ENCODE data around the gene NADSYN1.

Gene NADSYN1

DNA sequence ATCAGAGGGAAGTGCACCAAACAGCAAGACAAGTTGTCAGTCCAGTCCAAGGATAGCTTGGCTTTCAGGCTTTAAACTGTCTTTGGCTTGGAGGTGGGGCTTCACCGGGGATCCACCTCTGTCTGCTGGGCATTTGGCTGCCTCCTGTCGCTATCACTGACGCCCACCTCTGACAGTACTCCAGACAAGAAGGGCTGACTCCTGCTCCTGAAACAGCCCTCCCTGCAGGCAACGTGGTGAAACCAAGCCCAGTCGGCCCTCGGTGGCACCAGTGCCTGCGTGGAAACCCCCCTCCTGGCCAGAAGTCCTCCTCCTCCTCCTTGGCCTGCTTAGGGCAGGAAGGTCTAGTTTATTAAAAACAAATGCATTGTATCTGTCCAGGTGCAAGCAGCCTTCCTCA, 21.7 kb upstream of the NADSYN1 start:
- in situ Hi-C loops (cut with HindIII; ENCODE audit: low pct_ligation_motif_present, low pct_unique_long_range_greater_than_20kb, low sequenced_read_pairs) = no loop called here
- no peak for DNase-seq

DNA sequence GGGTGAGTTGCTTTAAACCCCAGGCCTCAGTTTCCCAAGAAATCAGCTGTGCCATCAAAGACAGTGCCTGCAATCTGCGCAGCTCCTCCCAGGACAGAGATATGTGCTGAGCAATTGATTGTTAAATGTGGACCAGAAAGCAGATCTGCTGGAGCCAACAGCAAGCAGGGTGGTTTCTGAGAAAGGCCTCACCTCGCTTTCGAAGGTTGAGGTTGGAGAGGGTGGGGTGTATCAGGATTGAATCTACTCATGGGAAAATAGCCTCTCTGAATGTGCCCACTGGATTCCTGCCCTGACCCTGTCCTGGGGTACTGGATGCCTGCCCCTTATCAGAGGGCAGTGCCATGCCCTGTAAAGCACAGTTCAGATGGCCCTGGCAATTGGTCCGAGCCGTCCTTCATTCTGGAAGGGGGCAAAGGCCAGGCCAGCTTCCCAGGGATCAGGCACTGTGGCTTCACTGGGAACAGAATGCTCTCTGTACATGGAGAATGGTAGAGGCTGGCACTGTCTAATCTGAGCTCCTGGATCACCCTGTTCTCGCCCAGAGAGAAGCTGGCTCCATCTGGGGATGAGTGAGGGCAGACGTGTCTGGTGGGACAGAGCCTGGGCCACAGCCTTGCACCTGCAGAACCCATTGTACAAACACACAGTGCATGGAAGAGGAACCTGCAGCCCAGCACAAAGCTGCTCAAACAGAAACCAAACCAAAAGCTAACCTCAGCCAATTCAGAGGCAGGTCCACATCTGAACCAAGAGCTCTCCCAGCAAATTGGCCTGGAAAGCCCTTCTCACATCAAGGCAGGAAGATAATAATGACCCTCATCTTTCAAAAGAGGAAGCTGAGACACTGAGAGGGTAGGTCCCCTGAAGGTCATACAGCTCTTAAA, 20.0 kb upstream of the NADSYN1 start:
- in situ Hi-C loops (cut with HindIII; ENCODE audit: low pct_ligation_motif_present, low pct_unique_long_range_greater_than_20kb, low sequenced_read_pairs) = no loop called here
- DNase-seq = no peak

DNA sequence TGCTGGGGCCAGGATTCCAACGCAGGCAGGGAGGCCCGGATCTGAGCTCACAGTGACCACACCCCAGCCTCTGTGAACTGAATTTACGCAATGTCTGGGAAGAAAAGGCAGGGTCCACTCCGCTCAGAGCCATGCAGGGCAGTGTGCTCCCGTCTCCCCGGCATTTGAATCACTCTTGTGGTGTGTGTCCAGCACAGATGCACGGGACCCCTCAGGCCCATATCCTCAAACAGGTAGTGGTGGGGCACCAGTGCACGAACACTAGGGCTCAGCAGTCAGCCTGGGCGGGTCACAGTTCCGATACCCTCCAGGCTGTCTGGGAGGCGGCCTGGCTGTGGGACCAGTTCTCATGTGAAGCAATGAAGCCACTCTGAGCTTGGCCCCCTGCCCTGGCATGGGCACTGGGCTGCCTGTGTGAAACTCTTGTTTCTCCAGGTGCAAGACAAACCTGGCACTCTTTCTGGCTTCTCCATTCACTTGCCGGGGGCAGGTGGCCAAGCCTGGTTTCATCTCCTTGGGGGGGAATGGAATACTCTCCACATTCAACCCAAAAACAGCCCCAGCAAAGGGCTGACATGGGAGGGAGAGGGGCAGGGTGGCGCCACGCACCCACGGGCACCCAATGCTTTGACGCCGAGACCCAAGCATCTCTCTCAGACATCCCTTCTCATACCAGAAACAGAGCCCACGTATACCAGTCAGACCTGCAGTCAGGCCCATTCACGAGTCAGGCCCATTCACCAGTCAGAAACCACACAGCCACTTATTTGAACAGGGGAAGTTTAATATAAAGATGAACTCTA, 19.2 kb upstream of the NADSYN1 start:
- no peak for DNase-seq
- in situ Hi-C loops (cut with HindIII; ENCODE audit: low pct_ligation_motif_present, low pct_unique_long_range_greater_than_20kb, low sequenced_read_pairs) = no loop called here

DNA sequence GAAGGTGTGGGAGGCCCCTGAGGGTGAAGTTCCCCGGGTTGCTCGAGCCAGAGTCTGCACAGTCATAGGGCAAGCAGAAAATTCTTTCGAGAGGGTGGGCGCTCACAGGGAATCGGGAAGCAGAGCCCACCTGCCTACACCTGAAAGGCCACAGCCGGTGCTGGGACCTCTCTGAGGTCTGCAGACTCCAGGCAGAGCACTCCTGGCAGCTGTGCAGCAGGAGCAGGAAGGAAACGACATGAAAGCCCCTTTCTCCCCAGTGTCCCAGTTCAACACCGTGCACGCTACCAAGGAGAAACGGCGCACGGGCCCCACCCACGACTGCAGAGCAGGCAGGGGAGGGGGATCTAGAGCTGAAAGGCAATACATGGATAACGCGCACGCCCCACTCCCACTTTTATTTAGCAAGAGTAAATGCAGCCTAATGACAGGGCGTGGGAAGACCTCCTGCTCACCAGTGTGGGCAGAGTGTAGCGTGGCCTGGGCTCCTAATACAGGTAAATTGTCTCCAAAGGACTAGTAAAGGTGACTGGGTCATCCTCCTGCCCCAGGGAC, 18.4 kb upstream of the NADSYN1 start:
- no peak for DNase-seq
- in situ Hi-C loops (cut with HindIII; ENCODE audit: low pct_ligation_motif_present, low pct_unique_long_range_greater_than_20kb, low sequenced_read_pairs) = no loop called here

DNA sequence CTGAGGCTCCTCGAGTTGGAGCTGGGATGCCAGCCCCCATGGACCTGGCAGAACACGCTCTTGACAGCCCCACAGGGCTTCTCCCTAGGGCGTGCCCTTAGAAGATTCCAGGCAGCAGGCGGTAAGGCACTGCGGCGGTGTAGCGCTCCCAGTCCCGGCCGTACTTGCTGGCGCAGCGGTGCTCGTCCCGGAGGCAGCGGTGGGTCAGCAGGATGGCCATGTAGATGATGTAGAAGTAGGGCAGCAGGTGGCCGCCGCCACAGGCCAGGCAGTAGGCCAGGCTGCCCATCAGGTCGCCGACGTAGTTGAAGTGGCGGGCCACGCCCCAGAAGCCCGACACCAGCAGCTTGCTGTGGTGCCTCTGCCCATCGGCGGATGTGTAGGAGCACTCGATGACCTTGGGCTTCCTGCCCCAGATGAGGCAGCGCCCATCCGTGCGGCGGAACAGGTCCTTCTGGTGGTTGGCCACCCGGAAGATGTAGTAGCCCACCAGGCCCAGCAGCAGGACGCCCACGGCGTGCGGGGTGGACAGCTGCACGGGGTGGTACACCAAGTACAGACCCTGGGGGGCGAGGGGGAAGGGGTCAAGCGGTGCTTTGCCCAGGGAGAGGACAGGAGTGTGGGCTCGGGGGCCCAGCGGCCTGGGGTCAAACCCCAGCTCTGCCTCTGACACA, 17.6 kb upstream of the NADSYN1 start:
- in situ Hi-C loops (cut with HindIII; ENCODE audit: low pct_ligation_motif_present, low pct_unique_long_range_greater_than_20kb, low sequenced_read_pairs) = no loop called here
- no peak for DNase-seq

DNA sequence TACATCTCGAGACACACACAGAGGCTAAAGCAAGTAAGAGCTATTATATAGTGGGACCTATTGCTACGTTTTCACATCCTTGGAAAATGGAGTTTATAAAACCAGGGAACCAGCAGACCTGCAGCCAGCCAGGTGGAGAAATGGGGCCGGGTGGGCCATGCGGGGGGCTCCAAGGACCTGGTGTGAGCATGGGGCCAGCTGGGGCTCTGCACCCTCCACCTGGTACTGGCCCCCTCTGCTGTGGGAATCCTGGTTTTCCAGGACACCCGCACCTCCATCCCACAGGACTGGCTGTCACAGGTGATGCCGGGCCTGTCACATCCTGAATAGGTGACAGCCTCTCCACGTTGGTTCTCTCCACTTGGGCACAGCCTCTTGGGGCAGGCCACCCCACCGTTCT, 16.1 kb upstream of the NADSYN1 start:
- DNase-seq = no peak

DNA sequence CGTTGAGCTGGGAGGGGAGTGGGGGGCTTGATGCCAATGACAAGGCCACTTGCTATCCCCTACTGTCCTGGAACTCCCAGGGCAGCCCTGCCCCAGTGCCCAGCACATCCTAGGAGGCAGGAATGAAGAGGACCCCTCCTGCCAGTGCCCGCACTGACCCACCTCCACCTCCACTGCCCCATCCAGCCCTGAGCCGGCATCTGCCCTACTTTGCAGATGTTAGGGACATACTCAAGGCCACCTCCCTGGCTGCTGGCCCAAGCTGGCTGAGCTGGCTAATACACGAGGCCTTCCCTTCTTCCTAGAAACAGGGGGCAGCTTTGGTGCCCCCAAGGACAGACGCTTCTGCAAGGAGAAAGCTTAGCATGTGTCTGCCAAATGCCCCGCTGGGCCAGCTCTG, 15.6 kb upstream of the NADSYN1 start:
- in situ Hi-C loops (cut with HindIII; ENCODE audit: low pct_ligation_motif_present, low pct_unique_long_range_greater_than_20kb, low sequenced_read_pairs) = no loop called here
- no peak for DNase-seq

More for the DNA sequence above, 16.1 kb upstream of the NADSYN1 start:
- in situ Hi-C loops (cut with HindIII; ENCODE audit: low pct_ligation_motif_present, low pct_unique_long_range_greater_than_20kb, low sequenced_read_pairs) = no loop called here

DNA sequence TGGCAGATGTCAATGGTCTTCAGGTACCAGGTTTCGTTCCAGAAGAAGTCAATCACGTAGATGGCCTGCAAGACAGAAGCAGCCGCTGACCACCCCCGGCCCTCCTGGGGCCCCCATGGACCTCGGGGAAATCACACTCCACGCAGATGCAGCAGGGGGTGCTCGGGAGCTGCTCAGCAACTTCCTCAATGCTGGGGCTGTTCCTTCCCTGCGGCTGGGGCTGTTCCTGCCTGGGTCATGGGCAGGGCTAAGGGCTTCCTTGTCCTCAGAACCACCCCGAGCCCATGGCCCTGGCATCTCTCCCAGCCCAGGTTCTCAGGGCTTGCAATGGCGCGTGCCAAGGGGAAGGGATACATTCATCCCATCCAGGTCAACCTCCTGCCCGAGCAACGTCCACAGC, 15.1 kb upstream of the NADSYN1 start:
- in situ Hi-C loops (cut with HindIII; ENCODE audit: low pct_ligation_motif_present, low pct_unique_long_range_greater_than_20kb, low sequenced_read_pairs) = no loop called here
- no peak for DNase-seq

DNA sequence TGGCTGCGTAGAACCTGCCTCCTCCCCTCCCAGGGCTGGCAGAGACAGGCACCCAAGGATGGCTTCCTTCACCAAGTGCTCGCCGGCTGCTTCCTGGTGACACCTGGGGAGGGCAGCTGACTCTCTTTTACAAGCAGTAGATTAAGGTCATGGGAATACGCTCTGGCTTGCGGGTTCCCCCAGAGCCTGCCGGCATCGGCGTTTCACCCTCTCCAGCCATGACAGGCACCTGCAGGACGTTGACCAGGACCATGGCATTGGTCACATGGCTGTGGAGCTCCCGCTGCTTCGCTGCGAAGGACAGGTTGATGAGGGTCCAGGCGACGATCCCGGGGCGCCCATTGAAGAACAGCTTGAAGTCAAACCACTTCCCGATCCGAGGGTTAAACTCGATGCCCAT, 14.4 kb upstream of the NADSYN1 start:
- in situ Hi-C loops (cut with HindIII; ENCODE audit: low pct_ligation_motif_present, low pct_unique_long_range_greater_than_20kb, low sequenced_read_pairs) = no loop called here
- DNase-seq = no peak

DNA sequence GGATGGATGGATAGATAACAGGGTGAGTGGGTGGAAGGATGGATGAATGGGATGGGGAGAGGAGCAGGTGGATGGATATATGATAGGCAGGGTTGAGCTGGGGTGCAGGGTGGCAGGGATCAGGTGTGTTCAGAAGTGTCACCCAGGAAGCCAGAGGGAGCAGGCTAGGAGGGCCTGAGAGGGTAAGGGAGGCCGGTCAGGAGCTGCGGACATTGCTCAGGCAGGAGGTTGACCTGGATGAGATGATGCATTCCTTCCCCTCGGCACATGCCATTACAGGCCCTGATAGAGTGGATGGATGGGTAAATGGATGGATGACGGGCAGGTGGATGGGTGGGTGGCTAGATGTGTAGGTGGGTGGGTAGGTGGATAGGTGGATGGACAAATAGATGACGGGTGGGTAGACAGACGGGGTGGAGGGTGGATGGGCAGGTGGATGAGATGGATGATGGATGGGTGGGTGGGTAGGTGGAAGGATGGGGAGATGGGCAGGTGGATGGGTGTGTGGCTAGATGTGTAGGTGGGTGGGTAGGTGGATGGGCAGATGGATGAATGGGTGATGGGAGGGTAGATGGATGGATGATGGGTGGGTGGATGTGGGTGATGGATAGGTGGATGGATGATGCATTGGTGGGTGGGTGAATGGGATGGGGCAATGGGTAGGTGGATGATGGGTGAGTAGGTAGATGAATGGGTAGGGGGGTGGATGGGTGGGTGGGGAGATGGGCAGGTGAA, 12.8 kb upstream of the NADSYN1 start:
- in situ Hi-C loops (cut with HindIII; ENCODE audit: low pct_ligation_motif_present, low pct_unique_long_range_greater_than_20kb, low sequenced_read_pairs) = no loop called here
- DNase-seq = no peak

DNA sequence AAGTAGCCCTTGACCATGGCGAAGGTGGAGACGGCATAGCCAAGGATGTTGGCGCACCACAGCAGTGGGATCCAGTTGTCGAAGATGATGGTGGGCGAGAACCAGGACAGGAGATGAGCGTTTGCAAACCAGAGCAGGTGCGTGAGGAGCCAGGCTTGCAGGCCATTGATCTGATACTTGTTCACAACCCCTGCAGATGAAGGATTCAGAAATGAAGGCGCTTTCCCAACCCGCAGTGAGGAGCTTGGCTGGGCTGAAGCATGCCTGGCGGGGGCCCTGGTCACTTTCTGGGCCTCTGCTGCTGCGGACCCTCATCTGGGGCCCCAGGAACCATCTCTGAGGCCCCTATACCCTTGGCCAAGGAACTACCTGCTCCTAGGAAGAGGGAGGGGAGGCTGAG, 11.8 kb upstream of the NADSYN1 start:
- in situ Hi-C loops (cut with HindIII; ENCODE audit: low pct_ligation_motif_present, low pct_unique_long_range_greater_than_20kb, low sequenced_read_pairs) = no loop called here
- no peak for DNase-seq

DNA sequence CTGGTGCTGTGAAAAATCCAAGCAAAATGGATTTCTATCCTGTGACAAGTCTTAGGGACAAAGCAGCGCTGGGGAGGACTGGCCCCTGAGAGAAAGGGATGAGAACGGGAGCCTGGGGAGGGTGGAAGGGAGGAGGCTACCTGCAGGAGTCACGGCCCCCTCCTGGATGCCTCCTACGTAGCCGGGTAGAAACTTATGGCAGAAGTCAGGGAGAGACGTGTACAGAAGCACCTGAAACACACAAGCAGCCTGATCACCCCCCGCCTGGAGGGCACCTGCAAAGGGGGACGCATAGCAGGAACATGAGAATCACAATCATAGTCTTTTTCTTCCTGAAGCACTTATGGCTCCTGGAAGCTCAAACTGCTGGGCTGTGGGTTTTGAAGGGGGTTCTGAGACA, 10.9 kb upstream of the NADSYN1 start:
- no peak for DNase-seq
- in situ Hi-C loops (cut with HindIII; ENCODE audit: low pct_ligation_motif_present, low pct_unique_long_range_greater_than_20kb, low sequenced_read_pairs) = no loop called here

DNA sequence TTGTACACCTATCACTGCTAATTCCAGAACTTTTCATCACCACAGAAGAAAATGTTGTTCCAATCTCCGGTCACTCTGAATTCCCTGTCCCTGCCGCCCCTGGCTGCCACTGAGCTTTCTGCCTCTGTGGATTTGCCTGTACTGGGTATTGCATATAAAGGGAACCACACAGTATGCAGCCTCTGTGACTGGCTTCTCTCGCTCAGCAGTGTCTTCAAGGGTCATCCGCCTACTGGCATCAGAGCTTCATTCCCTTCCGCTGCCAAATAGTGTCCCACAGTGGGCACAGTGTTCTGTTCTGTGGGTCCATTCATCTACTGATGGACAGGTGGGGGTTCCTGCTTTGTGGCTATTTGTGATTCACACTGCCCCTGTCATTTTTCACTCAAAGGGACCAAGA, 10.1 kb upstream of the NADSYN1 start:
- no peak for DNase-seq
- in situ Hi-C loops (cut with HindIII; ENCODE audit: low pct_ligation_motif_present, low pct_unique_long_range_greater_than_20kb, low sequenced_read_pairs) = no loop called here

DNA sequence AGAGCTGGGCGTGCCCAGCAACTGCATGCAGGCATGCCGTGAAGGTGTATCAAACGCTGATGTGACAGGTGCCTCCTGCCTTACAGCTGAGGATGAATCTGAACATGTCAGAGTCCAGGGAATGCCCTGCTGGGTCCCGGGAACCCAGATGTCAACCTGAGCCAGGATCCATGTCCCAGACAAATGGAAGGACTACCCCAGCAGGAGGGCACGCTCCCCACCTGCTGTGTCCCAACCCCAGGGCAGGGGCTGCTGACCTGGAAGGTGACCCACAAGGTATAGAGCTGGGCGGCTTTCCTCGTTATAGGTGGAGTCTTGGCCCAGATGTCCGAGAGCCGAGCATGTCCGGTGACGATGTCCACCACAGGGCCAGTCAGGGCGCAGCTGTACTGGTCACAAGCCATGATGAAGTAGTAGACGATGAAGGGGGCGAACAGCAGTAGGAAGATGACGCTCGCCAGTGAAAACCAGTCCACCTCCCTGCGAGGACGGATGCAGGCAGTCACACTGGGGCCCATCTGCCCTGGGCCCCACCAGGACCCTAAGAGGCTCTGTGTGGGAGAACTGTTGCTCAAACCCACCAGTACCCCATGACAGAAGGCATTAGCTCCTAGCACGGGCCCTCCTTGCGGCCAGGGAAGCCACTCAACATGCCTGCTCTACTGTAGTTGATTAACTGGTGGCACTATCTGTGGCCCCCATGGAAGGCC, 9.1 kb upstream of the NADSYN1 start:
- in situ Hi-C loops (cut with HindIII; ENCODE audit: low pct_ligation_motif_present, low pct_unique_long_range_greater_than_20kb, low sequenced_read_pairs) = no loop called here

DNA sequence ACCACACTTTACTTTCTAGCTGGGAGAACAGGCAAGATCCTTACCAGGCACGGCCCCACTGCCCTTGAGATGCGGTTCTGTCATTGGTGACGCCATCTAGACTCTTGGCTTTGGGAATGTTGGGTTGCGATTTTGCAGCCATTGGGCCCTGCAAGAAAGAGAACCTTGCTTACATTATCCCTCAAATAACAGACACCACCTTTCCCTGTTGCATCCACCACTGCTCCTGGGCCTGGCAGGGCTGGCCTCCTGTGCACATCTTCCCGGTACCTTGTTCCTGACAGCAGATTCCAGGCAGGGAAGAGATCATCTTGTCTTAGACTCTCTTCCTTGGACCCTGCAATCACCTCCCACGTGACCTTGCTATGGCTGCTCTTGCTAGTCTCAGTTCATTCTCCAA, 8.2 kb upstream of the NADSYN1 start:
- in situ Hi-C loops (cut with HindIII; ENCODE audit: low pct_ligation_motif_present, low pct_unique_long_range_greater_than_20kb, low sequenced_read_pairs) = no loop called here

More for the DNA sequence above, 9.1 kb upstream of the NADSYN1 start:
- no peak for DNase-seq

DNA sequence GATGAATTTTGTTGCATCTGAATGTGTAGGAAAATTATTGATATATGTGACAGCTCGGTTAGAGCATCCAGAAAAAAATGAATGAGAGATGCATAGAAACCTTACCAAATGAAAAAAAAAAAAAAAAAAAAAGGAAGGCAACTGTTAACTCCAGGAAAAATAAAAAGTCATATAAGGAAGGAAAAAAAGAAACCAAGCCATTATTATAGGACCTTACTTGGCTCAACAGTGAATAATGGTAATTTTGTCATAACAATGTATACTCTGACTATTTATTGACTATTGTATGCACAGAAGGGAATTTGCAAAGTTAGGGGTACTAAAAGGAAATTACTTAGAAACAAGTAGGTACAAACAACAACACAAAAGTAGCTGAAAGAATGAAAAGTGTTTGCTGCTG, 6.9 kb upstream of the NADSYN1 start:
- DNase-seq = no peak
- in situ Hi-C loops (cut with HindIII; ENCODE audit: low pct_ligation_motif_present, low pct_unique_long_range_greater_than_20kb, low sequenced_read_pairs) = no loop called here

More for the DNA sequence above, 8.2 kb upstream of the NADSYN1 start:
- DNase-seq = no peak

DNA sequence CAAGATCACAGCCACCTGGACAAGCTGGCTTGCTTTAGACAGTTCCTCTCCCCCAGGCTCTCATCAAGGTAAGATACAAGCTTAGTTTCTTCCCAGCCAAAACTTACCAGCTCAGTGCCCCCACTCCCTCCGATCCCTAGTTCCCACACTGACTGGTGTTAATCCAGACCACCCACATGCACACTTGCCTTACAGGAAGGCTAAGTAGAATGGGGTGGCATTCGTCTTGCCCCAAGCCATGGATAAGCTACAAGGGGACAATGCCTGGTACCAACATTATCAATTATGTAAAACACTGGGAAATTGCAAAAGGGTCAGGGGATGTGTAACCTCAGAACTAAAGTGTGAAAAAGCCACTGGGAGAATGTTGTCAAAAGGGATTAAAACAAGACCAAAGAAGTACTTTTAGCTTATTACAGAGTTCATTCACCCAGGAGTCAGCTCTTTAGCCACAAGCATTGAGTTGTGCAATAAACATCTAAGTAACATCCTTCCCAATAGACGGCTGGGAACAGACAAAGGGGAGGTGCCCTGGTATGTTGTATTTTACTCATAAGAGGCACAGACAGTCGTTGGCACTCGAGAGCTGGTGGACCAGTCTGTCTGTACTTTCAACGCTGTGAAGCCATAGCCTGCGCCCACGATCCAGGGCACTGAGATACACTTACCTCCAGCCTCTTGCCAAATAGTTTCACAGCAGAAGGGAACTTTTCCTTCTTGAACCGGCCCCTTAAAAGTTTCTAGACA, 5.9 kb upstream of the NADSYN1 start:
- no peak for DNase-seq
- in situ Hi-C loops (cut with HindIII; ENCODE audit: low pct_ligation_motif_present, low pct_unique_long_range_greater_than_20kb, low sequenced_read_pairs) = no loop called here
